Suprapubic skin (tissue), 2 donors: ENCODE data around the gene KRT13.

Experiments
- EP300 ChIP-seq: sonication (generic); formaldehyde crosslinking; IDR thresholded peaks from one replicate; pipeline ENCODE4 v1.6.1; 2017; ENCODE audit warnings: antibody characterized with exemption
- POLR2A ChIP-seq, 2 donors: fragments of 450-650 bp; IDR thresholded peaks; one replicate each; pipeline ENCODE4 v1.6.1; 2017; ENCODE audit warnings: antibody characterized with exemption in 2 of 2, mild to moderate bottlenecking in 2 of 2, moderate library complexity in 2 of 2

GRCh38 chr17:41500131-41500911 is 5.1 kb downstream of the KRT13 start:
- TF ChIP-seq EP300: no peak
- TF ChIP-seq POLR2A (IDR thresholded peaks at IDR 0.05): no peak
